ENCODE data around the gene RPL35A. TPM values are rescaled to one million over a fixed set of nuclear protein-coding genes. Genes with fewer than 3 reads are reported as not detected.

The RPL35A gene
- total RNA-seq, 2 donors from 2014 or later, result 277 to 520 TPM

- Histone ChIP-seq H3K4me1 (ENCODE audit: control insufficient read depth in 1 of 2, low read depth in 2 of 2) (peaks cover 18 to 45% of the 10 kb centered on the region in 2 donors), H3K36me3 (peaks cover 45% of the 10 kb centered on the region), H3K27me3 (replicated peaks; ENCODE audit: insufficient read depth) (no peaks in the 10 kb centered on the region), H3K9me3 (no peaks in the 10 kb centered on the region), H3K4me3 (peak overlapping the region; percentile 94), H3K27ac (peak overlapping the region in 1 of 2 donors; percentile 88)
- no peak for TF ChIP-seq CTCF (IDR thresholded peaks at IDR 0.05)
- no peak for ATAC-seq (ENCODE audit: insufficient number of reproducible peaks, low FRiP score, low read depth)
- no peak for DNase-seq (ENCODE audit: low spot score)
These were observed 1.5 kb downstream of the RPL35A start for GRCh38 chr3:197951392-197951990.

GRCh38 chr3:197952440-197952839 is 2.5 kb downstream of the RPL35A start:
- no peaks in the 10 kb centered on the region for H3K9me3 ChIP-seq
- no peak overlapping the region for H3K27ac ChIP-seq
- peaks cover 45% of the 10 kb centered on the region for H3K36me3 ChIP-seq
- H3K4me3 ChIP-seq, result no peak overlapping the region
- peaks cover 18 to 45% of the 10 kb centered on the region in 2 donors for H3K4me1 ChIP-seq (ENCODE audit: control insufficient read depth in 1 of 2, low read depth in 2 of 2)
- no peak for ATAC-seq (ENCODE audit: insufficient number of reproducible peaks, low FRiP score, low read depth)
- H3K27me3 ChIP-seq (replicated peaks; ENCODE audit: insufficient read depth), result no peaks in the 10 kb centered on the region
- DNase-seq (ENCODE audit: low spot score), result no peak
- no peak for TF ChIP-seq CTCF (IDR thresholded peaks at IDR 0.05)

GRCh38 chr3:197953325-197953724 is 3.3 kb downstream of the RPL35A start:
- ATAC-seq (ENCODE audit: insufficient number of reproducible peaks, low FRiP score, low read depth) (no peak), DNase-seq (ENCODE audit: low spot score) (no peak)
- no peak for TF ChIP-seq CTCF (IDR thresholded peaks at IDR 0.05)
- no peaks in the 10 kb centered on the region for H3K27me3 ChIP-seq (replicated peaks; ENCODE audit: insufficient read depth)
- H3K9me3 ChIP-seq, result no peaks in the 10 kb centered on the region
- peaks cover 45% of the 10 kb centered on the region for H3K36me3 ChIP-seq
- peaks cover 18 to 45% of the 10 kb centered on the region in 2 donors for H3K4me1 ChIP-seq (ENCODE audit: control insufficient read depth in 1 of 2, low read depth in 2 of 2)
- H3K4me3 ChIP-seq, result no peak overlapping the region
- H3K27ac ChIP-seq, result no peak overlapping the region

- H3K36me3 ChIP-seq, result peaks cover 45% of the 10 kb centered on the region
- ATAC-seq (ENCODE audit: insufficient number of reproducible peaks, low FRiP score, low read depth) (no peak), DNase-seq (ENCODE audit: low spot score) (no peak)
- peaks cover 18 to 47% of the 10 kb centered on the region in 2 donors for H3K4me1 ChIP-seq (ENCODE audit: control insufficient read depth in 1 of 2, low read depth in 2 of 2)
- no peaks in the 10 kb centered on the region for H3K9me3 ChIP-seq
- no peak for TF ChIP-seq CTCF (IDR thresholded peaks at IDR 0.05)
- no peak overlapping the region for H3K27ac ChIP-seq
- no peaks in the 10 kb centered on the region for H3K27me3 ChIP-seq (replicated peaks; ENCODE audit: insufficient read depth)
- H3K4me3 ChIP-seq, result no peak overlapping the region
These were observed 3.9 kb downstream of the RPL35A start for GRCh38 chr3:197953881-197954280.

GRCh38 chr3:197955892-197956477 is 6.0 kb downstream of the RPL35A start:
- ATAC-seq (ENCODE audit: insufficient number of reproducible peaks, low FRiP score, low read depth) (no peak), DNase-seq (ENCODE audit: low spot score) (no peak)
- no peaks in the 10 kb centered on the region for H3K9me3 ChIP-seq
- H3K4me3 ChIP-seq, result no peak overlapping the region
- no peaks in the 10 kb centered on the region for H3K27me3 ChIP-seq (replicated peaks; ENCODE audit: insufficient read depth)
- peaks cover 16 to 50% of the 10 kb centered on the region in 2 donors for H3K4me1 ChIP-seq (ENCODE audit: control insufficient read depth in 1 of 2, low read depth in 2 of 2)
- no peak overlapping the region for H3K27ac ChIP-seq
- H3K36me3 ChIP-seq, result peaks cover 45% of the 10 kb centered on the region
- TF ChIP-seq CTCF (IDR thresholded peaks at IDR 0.05), result no peak

All from thoracic aorta (tissue), 2 donors.